Activated effector memory CD4-positive, alpha-beta T cell treated with anti-CD3 and anti-CD28 coated beads, Interleukin-2, amount 50 U/mL, for 16 hours (primary cell): ENCODE data around the gene NEURL3.
"Not testable (repeated sequence)": the region's sequence is repeated elsewhere in the genome, so short reads cannot be mapped to it uniquely, and the experiment has no call there.

Experiments used
- DNase-seq: peaks from one replicate; pipeline ENCODE4 v3.0.0-alpha.2; 2020

NEURL3 gene

GRCh38 chr2:96477458-96477857 is 27.7 kb downstream of the NEURL3 start:
- no peak for DNase-seq

- no peak for DNase-seq
Observed at GRCh38 chr2:96471772-96472171, 33.4 kb downstream of the NEURL3 start.

DNA sequence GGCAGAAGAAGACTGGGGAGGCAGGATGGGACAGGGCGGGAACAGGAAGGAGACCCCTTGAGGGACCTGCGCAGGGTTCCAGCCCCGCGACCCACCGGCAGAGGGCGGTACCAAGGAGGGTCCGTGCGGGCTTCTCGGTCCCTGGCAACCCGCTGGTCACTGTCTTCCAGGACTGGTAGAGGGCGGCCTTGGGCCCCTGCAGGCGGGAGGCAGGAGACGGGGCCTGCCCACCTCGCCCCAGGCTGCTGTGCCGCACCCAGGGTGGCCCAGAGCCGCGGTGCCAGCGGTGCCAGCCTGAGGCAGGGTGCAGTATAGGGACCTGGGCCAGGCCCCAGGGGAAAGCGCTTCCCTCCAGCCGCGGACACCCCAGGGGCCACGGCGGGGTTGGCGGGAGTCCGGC is 34.5 kb downstream of the NEURL3 start:
- DNase-seq, result peak; percentile 84

GRCh38 chr2:96470109-96470508 is 35.0 kb downstream of the NEURL3 start:
- no peak for DNase-seq

GRCh38 chr2:96468904-96469303 is 36.3 kb downstream of the NEURL3 start:
- DNase-seq, result no peak

GRCh38 chr2:96464651-96465050 is 40.5 kb downstream of the NEURL3 start:
- DNase-seq, result no peak

DNA sequence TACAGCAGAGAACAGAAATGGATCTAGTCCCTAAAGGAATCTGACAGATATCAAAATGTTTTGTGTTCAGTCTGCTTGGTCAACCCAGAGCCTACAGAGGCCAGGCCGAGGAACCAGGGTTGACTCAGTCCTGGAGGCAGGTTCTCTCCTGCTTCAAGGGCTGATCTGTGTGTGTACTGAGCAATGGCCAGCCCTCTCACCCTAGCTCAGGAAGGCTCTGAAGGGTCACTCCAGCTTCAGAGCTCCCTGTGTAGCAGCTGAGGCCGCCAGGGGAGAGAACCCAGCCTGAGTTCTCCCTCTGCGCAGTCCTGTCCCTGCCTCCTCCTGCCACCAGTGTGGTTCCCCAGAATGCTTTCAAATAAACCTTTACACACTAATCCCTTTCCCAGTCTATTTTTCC is 41.1 kb downstream of the NEURL3 start:
- no peak for DNase-seq

GRCh38 chr2:96463119-96463518 is 42.0 kb downstream of the NEURL3 start:
- no peak for DNase-seq

- not testable (repeated sequence) for DNase-seq
Observed at GRCh38 chr2:96461616-96462015, 43.5 kb downstream of the NEURL3 start.

DNA sequence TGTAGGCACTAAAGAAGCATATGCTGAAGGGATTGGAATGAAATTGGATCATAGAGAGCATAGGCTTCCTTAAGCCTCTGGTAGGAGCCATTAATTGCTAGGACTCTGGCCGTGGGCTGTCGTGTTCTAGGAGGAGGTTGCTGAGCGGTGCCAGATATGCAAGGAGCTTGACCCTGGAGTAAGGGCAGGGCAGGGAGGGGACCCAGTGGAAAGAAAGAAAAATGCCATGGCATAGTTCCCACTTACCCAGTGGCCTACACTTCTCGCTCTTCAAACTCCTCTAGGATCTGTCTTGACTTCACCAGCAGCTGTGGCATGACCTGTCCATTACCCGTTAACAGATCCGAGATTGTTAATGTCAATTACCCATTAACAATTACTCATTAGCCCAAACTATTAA is 53.1 kb downstream of the NEURL3 start:
- DNase-seq, result no peak

GRCh38 chr2:96449637-96450036 is 55.5 kb downstream of the NEURL3 start:
- DNase-seq, result no peak

- no peak for DNase-seq
Observed at GRCh38 chr2:96449174-96449573, 56.0 kb downstream of the NEURL3 start.

GRCh38 chr2:96447726-96448125 is 57.4 kb downstream of the NEURL3 start:
- no peak for DNase-seq
